Panc1 (cell line): ENCODE results near the gene HSF2. TPM values are rescaled to one million over a fixed set of nuclear protein-coding genes. Genes with fewer than 3 reads are reported as not detected.
"Not testable (repeated sequence)": the region's sequence is repeated elsewhere in the genome, so short reads cannot be mapped to it uniquely, and the experiment has no call there.

Source experiments
- ATAC-seq: fragments of 200-7000 bp; cut with Tn5 transposase; 2 replicates; pipeline ENCODE4 v1.9.1; 2020; ENCODE audit warnings: mild to moderate bottlenecking, moderate library complexity
- BruUV-seq: library from RNA; stranded (reverse); fragments of 400-500 nt; replicated peaks from 2 replicates; lab custom pipeline; 2021; lab: Mats Ljungman, UMichigan
- CTCF ChIA-PET: fragments of 300-600 bp; sonication (Branson Sonifier 250); formaldehyde crosslinking; loops from one replicate; lab custom pipeline; 2022; ENCODE audit warnings: antibody characterized with exemption; lab: Charles Lee
- POLR2A ChIA-PET: fragments of 300-600 bp; sonication (Branson Sonifier 250); formaldehyde crosslinking; loops from one replicate; lab custom pipeline; 2022; ENCODE audit warnings: antibody characterized with exemption; lab: Charles Lee
- DNase-seq: peaks from one replicate; pipeline ENCODE4 v3.0.0-alpha.2; 2010; ENCODE audit warnings: low read depth, low spot score
- H3K27ac ChIP-seq: 2 replicates; pipeline ENCODE4 v1.5.1; 2011; ENCODE audit warnings: mild to moderate bottlenecking, low read length, inconsistent platforms
- H3K27me3 ChIP-seq: fragments of 200-500 bp; sonication (Bioruptor generic); 2 replicates; pipeline ENCODE4 v1.6.0; 2014; ENCODE audit warnings: low read length, inconsistent platforms; ENCODE audit not compliant: control insufficient read depth, insufficient read depth
- H3K36me3 ChIP-seq: fragments of 200-500 bp; sonication (Bioruptor generic); 2 replicates; pipeline ENCODE4 v1.5.1; 2014; ENCODE audit warnings: inconsistent platforms, mild to moderate bottlenecking, low read length, moderate library complexity; ENCODE audit not compliant: control insufficient read depth, insufficient read depth
- H3K4me1 ChIP-seq: 2 replicates; pipeline ENCODE4 v1.5.1; 2011; ENCODE audit warnings: inconsistent platforms, mild to moderate bottlenecking, low read length, moderate library complexity; ENCODE audit not compliant: control insufficient read depth, insufficient read depth
- H3K4me3 ChIP-seq, 2 experiments: 2 replicates each; pipeline ENCODE4 v1.5.1; 2011 to 2012; ENCODE audit warnings: low read depth in 2 of 2, low read length in 2 of 2, mild to moderate bottlenecking in 2 of 2, inconsistent platforms in 1 of 2, moderate library complexity in 1 of 2
- H3K9me3 ChIP-seq: fragments of 200-500 bp; sonication (Bioruptor generic); 2 replicates; pipeline ENCODE4 v1.5.1; 2014; ENCODE audit warnings: low read depth, mild to moderate bottlenecking, inconsistent platforms, low read length, moderate library complexity; ENCODE audit not compliant: control insufficient read depth, insufficient read depth
- POLR2AphosphoS5 ChIP-seq: IDR thresholded peaks from 2 replicates; pipeline ENCODE4 v1.6.1; 2012; ENCODE audit warnings: mild to moderate bottlenecking, low read depth, low read length, moderate library complexity
- SIN3A ChIP-seq: IDR thresholded peaks from 2 replicates; pipeline ENCODE4 v1.6.1; 2012; ENCODE audit warnings: low read depth, mild to moderate bottlenecking, low read length, moderate library complexity, borderline replicate concordance; ENCODE audit not compliant: insufficient read depth
- TCF7L2 ChIP-seq: IDR thresholded peaks from 2 replicates; pipeline ENCODE4 v1.6.1; 2011; ENCODE audit warnings: mild to moderate bottlenecking, low read depth, low read length, inconsistent platforms
- in situ Hi-C: cut with HindIII; loops from 2 replicates; pipeline ENCODE4 v1.10.0; 2016; ENCODE audit warnings: low sequenced_read_pairs, low pct_unique_long_range_greater_than_20kb
- intact Hi-C: fragments of 100-400 bp; cut with micrococcal nuclease; formaldehyde crosslinking; loops from one replicate; pipeline ENCODE4 v1.10.0; 2022; ENCODE audit not compliant: unreplicated experiment
- total RNA-seq: library from RNA; stranded (reverse); gene quantifications from one replicate; pipeline ENCODE4 v1.2.1, GENCODE V29; 2021; ENCODE audit not compliant: unreplicated experiment
- TF ChIP-seq, protein P1 (sequence below), 2 experiments: IDR thresholded peaks; 2 replicates each; pipeline ENCODE4 v1.6.1; 2011 to 2012; ENCODE audit warnings: low read depth in 2 of 2, control low read depth in 1 of 2, low read length in 1 of 2, mild to moderate bottlenecking in 1 of 2, moderate library complexity in 1 of 2; ENCODE audit not compliant: insufficient read depth in 1 of 2
- TF ChIP-seq, protein P2 (sequence below): fragments of 450-650 bp; IDR thresholded peaks from 2 replicates; pipeline ENCODE4 v1.5.1; 2017; ENCODE audit warnings: mild to moderate bottlenecking

HSF2 gene
- total RNA-seq, 1 experiment from 2014 or later = 21.1 TPM

DNA sequence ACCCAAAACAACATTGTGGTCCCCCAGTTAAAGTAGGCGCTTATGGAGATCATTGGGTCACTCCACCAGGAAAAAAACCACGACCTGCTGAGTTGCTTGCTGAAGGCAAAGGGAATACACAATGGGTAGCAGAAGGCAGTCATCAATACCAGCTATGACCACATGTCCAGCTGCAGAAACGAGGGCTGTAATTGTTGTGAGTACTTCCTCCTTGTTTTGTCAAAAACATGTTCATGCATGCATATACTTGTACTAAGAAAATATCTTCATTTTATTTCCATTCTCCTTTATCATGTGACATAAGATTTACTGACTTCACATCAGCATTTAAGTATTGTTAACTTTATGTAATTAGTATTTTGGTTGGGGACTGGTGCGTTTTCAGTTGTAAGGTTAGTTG is 55.2 kb downstream of the HSF2 start:
- ChIA-PET CTCF (no interaction called here), POLR2A (no interaction called here)
- H3K27ac ChIP-seq = no peak overlapping the region
- intact Hi-C loops = no loop called here
- no TSS peak for BruUV-seq
- no peak for DNase-seq
- ATAC-seq = no peak
- in situ Hi-C loops = no loop called here
- H3K27me3 ChIP-seq = no peaks in the 10 kb centered on the region
- TF ChIP-seq POLR2AphosphoS5 (no peak), TCF7L2 (no peak), SIN3A (no peak)
- TF ChIP-seq, protein P1, sequence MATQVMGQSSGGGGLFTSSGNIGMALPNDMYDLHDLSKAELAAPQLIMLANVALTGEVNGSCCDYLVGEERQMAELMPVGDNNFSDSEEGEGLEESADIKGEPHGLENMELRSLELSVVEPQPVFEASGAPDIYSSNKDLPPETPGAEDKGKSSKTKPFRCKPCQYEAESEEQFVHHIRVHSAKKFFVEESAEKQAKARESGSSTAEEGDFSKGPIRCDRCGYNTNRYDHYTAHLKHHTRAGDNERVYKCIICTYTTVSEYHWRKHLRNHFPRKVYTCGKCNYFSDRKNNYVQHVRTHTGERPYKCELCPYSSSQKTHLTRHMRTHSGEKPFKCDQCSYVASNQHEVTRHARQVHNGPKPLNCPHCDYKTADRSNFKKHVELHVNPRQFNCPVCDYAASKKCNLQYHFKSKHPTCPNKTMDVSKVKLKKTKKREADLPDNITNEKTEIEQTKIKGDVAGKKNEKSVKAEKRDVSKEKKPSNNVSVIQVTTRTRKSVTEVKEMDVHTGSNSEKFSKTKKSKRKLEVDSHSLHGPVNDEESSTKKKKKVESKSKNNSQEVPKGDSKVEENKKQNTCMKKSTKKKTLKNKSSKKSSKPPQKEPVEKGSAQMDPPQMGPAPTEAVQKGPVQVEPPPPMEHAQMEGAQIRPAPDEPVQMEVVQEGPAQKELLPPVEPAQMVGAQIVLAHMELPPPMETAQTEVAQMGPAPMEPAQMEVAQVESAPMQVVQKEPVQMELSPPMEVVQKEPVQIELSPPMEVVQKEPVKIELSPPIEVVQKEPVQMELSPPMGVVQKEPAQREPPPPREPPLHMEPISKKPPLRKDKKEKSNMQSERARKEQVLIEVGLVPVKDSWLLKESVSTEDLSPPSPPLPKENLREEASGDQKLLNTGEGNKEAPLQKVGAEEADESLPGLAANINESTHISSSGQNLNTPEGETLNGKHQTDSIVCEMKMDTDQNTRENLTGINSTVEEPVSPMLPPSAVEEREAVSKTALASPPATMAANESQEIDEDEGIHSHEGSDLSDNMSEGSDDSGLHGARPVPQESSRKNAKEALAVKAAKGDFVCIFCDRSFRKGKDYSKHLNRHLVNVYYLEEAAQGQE (IDR thresholded peaks at IDR 0.05; ENCODE audit: insufficient read depth in 1 of 2, low read depth in 2 of 2, low read length in 1 of 2) = no peak
- TF ChIP-seq, protein P2, sequence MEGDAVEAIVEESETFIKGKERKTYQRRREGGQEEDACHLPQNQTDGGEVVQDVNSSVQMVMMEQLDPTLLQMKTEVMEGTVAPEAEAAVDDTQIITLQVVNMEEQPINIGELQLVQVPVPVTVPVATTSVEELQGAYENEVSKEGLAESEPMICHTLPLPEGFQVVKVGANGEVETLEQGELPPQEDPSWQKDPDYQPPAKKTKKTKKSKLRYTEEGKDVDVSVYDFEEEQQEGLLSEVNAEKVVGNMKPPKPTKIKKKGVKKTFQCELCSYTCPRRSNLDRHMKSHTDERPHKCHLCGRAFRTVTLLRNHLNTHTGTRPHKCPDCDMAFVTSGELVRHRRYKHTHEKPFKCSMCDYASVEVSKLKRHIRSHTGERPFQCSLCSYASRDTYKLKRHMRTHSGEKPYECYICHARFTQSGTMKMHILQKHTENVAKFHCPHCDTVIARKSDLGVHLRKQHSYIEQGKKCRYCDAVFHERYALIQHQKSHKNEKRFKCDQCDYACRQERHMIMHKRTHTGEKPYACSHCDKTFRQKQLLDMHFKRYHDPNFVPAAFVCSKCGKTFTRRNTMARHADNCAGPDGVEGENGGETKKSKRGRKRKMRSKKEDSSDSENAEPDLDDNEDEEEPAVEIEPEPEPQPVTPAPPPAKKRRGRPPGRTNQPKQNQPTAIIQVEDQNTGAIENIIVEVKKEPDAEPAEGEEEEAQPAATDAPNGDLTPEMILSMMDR = no peak
- peaks cover 42% of the 10 kb centered on the region for H3K36me3 ChIP-seq
- H3K4me1 ChIP-seq = peaks cover 10% of the 10 kb centered on the region
- no peaks in the 10 kb centered on the region for H3K9me3 ChIP-seq
- H3K4me3 ChIP-seq = no peak overlapping the region

DNA sequence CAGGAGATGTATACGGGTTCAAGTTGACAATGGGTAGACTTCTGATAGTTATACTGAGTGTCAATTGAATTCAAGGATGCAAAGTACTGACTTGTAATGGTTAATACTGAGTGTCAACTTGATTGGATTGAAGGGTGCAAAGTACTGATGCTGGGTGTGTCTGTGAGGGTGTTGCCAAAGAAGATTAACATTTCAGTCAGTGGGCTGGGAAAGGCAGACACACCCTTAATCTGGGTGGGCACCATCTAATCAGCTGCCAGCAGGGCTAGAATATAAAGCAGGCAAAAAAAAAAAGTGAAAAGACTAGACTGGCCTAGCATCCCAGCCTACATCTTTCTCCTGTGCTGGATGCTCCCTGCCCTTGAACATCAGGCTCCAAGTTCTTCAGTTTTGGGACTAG is 55.7 kb downstream of the HSF2 start:
- in situ Hi-C loops, intact Hi-C loops, ATAC-seq, H3K4me3 ChIP-seq, H3K9me3 ChIP-seq, H3K27ac ChIP-seq, DNase-seq, H3K27me3 ChIP-seq, BruUV-seq, CTCF ChIA-PET, POLR2A ChIA-PET: not testable (repeated sequence)
- Histone ChIP-seq H3K4me1 (peaks cover 13% of the 10 kb centered on the region), H3K36me3 (peaks cover 42% of the 10 kb centered on the region)

DNA sequence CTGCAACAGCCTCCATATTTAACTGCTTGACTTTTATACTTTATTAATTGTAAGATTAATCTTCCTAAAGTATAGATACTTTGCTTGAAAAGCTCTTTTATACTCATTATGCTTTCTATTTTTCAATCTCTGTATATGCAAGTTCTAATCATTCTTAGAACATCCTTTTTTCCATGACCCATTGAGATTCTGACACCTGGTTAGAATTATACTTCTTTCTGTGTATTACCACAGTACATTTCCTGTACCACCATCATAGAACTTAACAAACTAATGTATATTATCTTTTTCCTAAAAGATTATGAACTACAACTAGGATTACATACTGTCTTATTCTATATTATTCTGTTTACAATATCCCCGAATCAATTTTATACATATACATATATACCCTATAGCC is 58.6 kb downstream of the HSF2 start:
- H3K36me3 ChIP-seq = peaks cover 18% of the 10 kb centered on the region
- ATAC-seq = no peak
- H3K4me1 ChIP-seq = peaks cover 13% of the 10 kb centered on the region
- BruUV-seq = no TSS peak
- H3K9me3 ChIP-seq = no peaks in the 10 kb centered on the region
- intact Hi-C loops = no loop called here
- DNase-seq = no peak
- H3K27ac ChIP-seq = no peak overlapping the region
- ChIA-PET CTCF (no interaction called here), POLR2A (no interaction called here)
- no peak for TF ChIP-seq SIN3A
- H3K27me3 ChIP-seq = no peaks in the 10 kb centered on the region
- no peak overlapping the region for H3K4me3 ChIP-seq
- in situ Hi-C loops = no loop called here
